Breast epithelium (tissue), 3 donors: ENCODE measurements around the gene TAS2R60.

Experiments
- POLR2A ChIP-seq: fragments of 450-650 bp; IDR thresholded peaks from one replicate; pipeline ENCODE4 v1.6.1; 2016; ENCODE audit warnings: antibody characterized with exemption, mild to moderate bottlenecking, moderate library complexity
- POLR2AphosphoS5 ChIP-seq, 3 donors: sonication (generic); formaldehyde crosslinking; IDR thresholded peaks; one replicate each; pipeline ENCODE4 v1.6.1; 2017; ENCODE audit warnings: antibody characterized with exemption in 3 of 3
- TF ChIP-seq, protein P1 (sequence below), 3 donors: fragments of 450-650 bp; IDR thresholded peaks; one replicate each; pipeline ENCODE4 v1.5.1; 2016 to 2017; ENCODE audit warnings: antibody characterized with exemption in 3 of 3, mild to moderate bottlenecking in 3 of 3, moderate library complexity in 3 of 3

DNA sequence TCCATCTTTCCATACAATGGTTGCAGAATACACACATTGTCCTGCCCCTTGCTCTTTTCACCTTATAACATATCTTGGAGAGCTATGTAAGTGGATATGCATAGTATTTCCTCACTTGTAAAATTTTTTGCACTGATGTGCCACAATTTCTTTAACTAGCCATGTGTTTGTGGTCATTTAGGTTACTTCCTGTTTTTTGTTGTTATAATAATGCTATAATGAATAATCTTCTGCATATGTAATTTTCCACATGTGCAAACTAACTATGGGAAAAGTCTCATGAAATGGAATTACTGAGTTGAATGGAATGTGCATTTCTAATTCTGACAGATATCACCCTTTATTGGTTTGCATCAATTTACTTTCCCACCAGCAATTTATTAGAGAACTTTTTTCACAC is 37.2 kb downstream of the TAS2R60 start:
- TF ChIP-seq, protein P1, sequence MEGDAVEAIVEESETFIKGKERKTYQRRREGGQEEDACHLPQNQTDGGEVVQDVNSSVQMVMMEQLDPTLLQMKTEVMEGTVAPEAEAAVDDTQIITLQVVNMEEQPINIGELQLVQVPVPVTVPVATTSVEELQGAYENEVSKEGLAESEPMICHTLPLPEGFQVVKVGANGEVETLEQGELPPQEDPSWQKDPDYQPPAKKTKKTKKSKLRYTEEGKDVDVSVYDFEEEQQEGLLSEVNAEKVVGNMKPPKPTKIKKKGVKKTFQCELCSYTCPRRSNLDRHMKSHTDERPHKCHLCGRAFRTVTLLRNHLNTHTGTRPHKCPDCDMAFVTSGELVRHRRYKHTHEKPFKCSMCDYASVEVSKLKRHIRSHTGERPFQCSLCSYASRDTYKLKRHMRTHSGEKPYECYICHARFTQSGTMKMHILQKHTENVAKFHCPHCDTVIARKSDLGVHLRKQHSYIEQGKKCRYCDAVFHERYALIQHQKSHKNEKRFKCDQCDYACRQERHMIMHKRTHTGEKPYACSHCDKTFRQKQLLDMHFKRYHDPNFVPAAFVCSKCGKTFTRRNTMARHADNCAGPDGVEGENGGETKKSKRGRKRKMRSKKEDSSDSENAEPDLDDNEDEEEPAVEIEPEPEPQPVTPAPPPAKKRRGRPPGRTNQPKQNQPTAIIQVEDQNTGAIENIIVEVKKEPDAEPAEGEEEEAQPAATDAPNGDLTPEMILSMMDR (IDR thresholded peaks at IDR 0.05), result no peak
- TF ChIP-seq POLR2A (no peak), POLR2AphosphoS5 (IDR thresholded peaks at IDR 0.05) (no peak)
